HEK293 (cell line): Measurements from ENCODE around the gene PRPF4.
A peak's percentile ranks its signal among the peaks of the same experiment; 100 is the strongest.

Experiments
- BCL11A ChIP-seq: fragments of 450-650 bp; formaldehyde crosslinking; IDR thresholded peaks from 2 replicates; pipeline ENCODE4 v1.5.1; 2016; ENCODE audit warnings: low read depth, missing biosample characterization, missing genetic modification characterization
- IKZF3 ChIP-seq: fragments of 450-650 bp; IDR thresholded peaks from 2 replicates; pipeline ENCODE4 v1.5.0; 2018; ENCODE audit warnings: missing biosample characterization, mild to moderate bottlenecking, missing genetic modification characterization, moderate library complexity
- KLF7 ChIP-seq: fragments of 450-650 bp; formaldehyde crosslinking; IDR thresholded peaks from 2 replicates; pipeline ENCODE4 v1.5.1; 2016; ENCODE audit warnings: missing biosample characterization, missing genetic modification characterization, borderline replicate concordance
- PRDM6 ChIP-seq: fragments of 450-650 bp; formaldehyde crosslinking; IDR thresholded peaks from 2 replicates; pipeline ENCODE4 v1.5.1; 2017; ENCODE audit warnings: missing biosample characterization, missing genetic modification characterization
- SP7 ChIP-seq: fragments of 450-650 bp; formaldehyde crosslinking; IDR thresholded peaks from 2 replicates; pipeline ENCODE4 v1.5.1; 2016; ENCODE audit warnings: missing biosample characterization, missing genetic modification characterization
- ZBTB44 ChIP-seq: fragments of 450-650 bp; IDR thresholded peaks from 2 replicates; pipeline ENCODE4 v1.5.1; 2018; ENCODE audit warnings: missing biosample characterization, mild to moderate bottlenecking, missing genetic modification characterization
- ZFP37 ChIP-seq: fragments of 450-650 bp; formaldehyde crosslinking; IDR thresholded peaks from 2 replicates; pipeline ENCODE4 v1.5.1; 2016; ENCODE audit warnings: missing biosample characterization, missing genetic modification characterization
- ZFP69B ChIP-seq: fragments of 450-650 bp; formaldehyde crosslinking; IDR thresholded peaks from 2 replicates; pipeline ENCODE4 v1.5.1; 2016; ENCODE audit warnings: missing biosample characterization, missing genetic modification characterization
- ZNF140 ChIP-seq: fragments of 450-650 bp; formaldehyde crosslinking; IDR thresholded peaks from 2 replicates; pipeline ENCODE4 v1.5.1; 2016; ENCODE audit warnings: missing biosample characterization, missing genetic modification characterization
- ZNF146 ChIP-seq: fragments of 450-650 bp; formaldehyde crosslinking; IDR thresholded peaks from 2 replicates; pipeline ENCODE4 v1.5.1; 2016; ENCODE audit warnings: missing biosample characterization, missing genetic modification characterization
- ZNF18 ChIP-seq: fragments of 450-650 bp; formaldehyde crosslinking; IDR thresholded peaks from 2 replicates; pipeline ENCODE4 v1.5.1; 2016; ENCODE audit warnings: missing biosample characterization, missing genetic modification characterization
- ZNF19 ChIP-seq: fragments of 450-650 bp; formaldehyde crosslinking; IDR thresholded peaks from 2 replicates; pipeline ENCODE4; 2016; ENCODE audit warnings: missing biosample characterization, missing genetic modification characterization, low read depth
- ZNF214 ChIP-seq: fragments of 450-650 bp; formaldehyde crosslinking; IDR thresholded peaks from 2 replicates; pipeline ENCODE4 v1.5.1; 2017; ENCODE audit warnings: missing biosample characterization, mild to moderate bottlenecking, missing genetic modification characterization, borderline replicate concordance
- ZNF239 ChIP-seq: fragments of 450-650 bp; formaldehyde crosslinking; IDR thresholded peaks from 2 replicates; pipeline ENCODE4 v1.5.1; 2016; ENCODE audit warnings: missing biosample characterization, missing genetic modification characterization
- ZNF292 ChIP-seq: fragments of 450-650 bp; formaldehyde crosslinking; IDR thresholded peaks from 2 replicates; pipeline ENCODE4 v1.5.1; 2016; ENCODE audit warnings: low read depth, missing biosample characterization, missing genetic modification characterization, borderline replicate concordance
- ZNF324 ChIP-seq: fragments of 450-650 bp; formaldehyde crosslinking; IDR thresholded peaks from 2 replicates; pipeline ENCODE4 v1.5.1; 2016; ENCODE audit warnings: missing biosample characterization, missing genetic modification characterization
- ZNF366 ChIP-seq: fragments of 450-650 bp; formaldehyde crosslinking; conservative IDR thresholded peaks from 2 replicates; pipeline ENCODE4 v1.5.1; 2016; ENCODE audit warnings: missing biosample characterization, missing genetic modification characterization
- ZNF398 ChIP-seq: fragments of 450-650 bp; formaldehyde crosslinking; IDR thresholded peaks from 2 replicates; pipeline ENCODE4 v1.5.1; 2017; ENCODE audit warnings: missing biosample characterization, missing genetic modification characterization
- ZNF416 ChIP-seq: fragments of 450-650 bp; formaldehyde crosslinking; IDR thresholded peaks from 2 replicates; pipeline ENCODE4 v1.5.1; 2016; ENCODE audit warnings: missing biosample characterization, missing genetic modification characterization
- ZNF433 ChIP-seq: fragments of 450-650 bp; formaldehyde crosslinking; IDR thresholded peaks from 2 replicates; pipeline ENCODE4 v1.5.1; 2016; ENCODE audit warnings: missing biosample characterization, missing genetic modification characterization, low read depth
- ZNF510 ChIP-seq: fragments of 450-650 bp; formaldehyde crosslinking; IDR thresholded peaks from 2 replicates; pipeline ENCODE4 v1.5.1; 2018; ENCODE audit warnings: mild to moderate bottlenecking, missing genetic modification characterization, missing biosample characterization; ENCODE audit not compliant: insufficient replicate concordance
- ZNF585B ChIP-seq: fragments of 450-650 bp; formaldehyde crosslinking; IDR thresholded peaks from 2 replicates; pipeline ENCODE4 v1.5.1; 2016; ENCODE audit warnings: missing biosample characterization, missing genetic modification characterization
- ZNF596 ChIP-seq: fragments of 450-650 bp; IDR thresholded peaks from 2 replicates; pipeline ENCODE4 v1.5.0; 2018; ENCODE audit warnings: missing biosample characterization, mild to moderate bottlenecking, missing genetic modification characterization, moderate library complexity
- ZNF629 ChIP-seq: fragments of 450-650 bp; formaldehyde crosslinking; IDR thresholded peaks from 2 replicates; pipeline ENCODE4 v1.5.1; 2017; ENCODE audit warnings: missing biosample characterization, missing genetic modification characterization
- ZNF645 ChIP-seq: fragments of 450-650 bp; formaldehyde crosslinking; IDR thresholded peaks from 2 replicates; pipeline ENCODE4; 2016; ENCODE audit warnings: missing biosample characterization, missing genetic modification characterization
- ZNF658 ChIP-seq: fragments of 450-650 bp; formaldehyde crosslinking; IDR thresholded peaks from 2 replicates; pipeline ENCODE4; 2016; ENCODE audit warnings: missing biosample characterization, missing genetic modification characterization
- ZNF785 ChIP-seq: fragments of 450-650 bp; formaldehyde crosslinking; IDR thresholded peaks from 2 replicates; pipeline ENCODE4 v1.5.1; 2016; ENCODE audit warnings: missing biosample characterization, missing genetic modification characterization
- ZNF791 ChIP-seq: fragments of 450-650 bp; formaldehyde crosslinking; IDR thresholded peaks from 2 replicates; pipeline ENCODE4 v1.5.1; 2016; ENCODE audit warnings: missing biosample characterization, missing genetic modification characterization
- ZSCAN18 ChIP-seq: fragments of 450-650 bp; formaldehyde crosslinking; IDR thresholded peaks from 2 replicates; pipeline ENCODE4 v1.5.1; 2016; ENCODE audit warnings: missing biosample characterization, missing genetic modification characterization

The PRPF4 gene

GRCh38 chr9:113275157-113276131 lies at the start of gene PRPF4, which contains the start of gene CDC26 (continued):
- TF ChIP-seq ZBTB44 (tag by site-specific recombination) (no peak), ZNF292 (tag by site-specific recombination) (no peak), ZFP37 (0 out of 2 replicates have a peak, but pooled peaks have one; percentile 19), ZNF324 (tag by site-specific recombination) (no peak), ZNF658 (tag by site-specific recombination) (no peak), ZNF791 (tag by site-specific recombination) (no peak), ZNF585B (tag by site-specific recombination) (no peak), ZNF18 (tag by site-specific recombination) (no peak), ZNF510 (tag by site-specific recombination) (no peak), ZNF366 (tag by site-specific recombination) (no peak), ZNF214 (tag by site-specific recombination) (no peak), ZNF433 (tag by site-specific recombination) (no peak), ZSCAN18 (tag by site-specific recombination) (no peak), ZNF629 (tag by site-specific recombination) (peak; percentile 100), ZNF645 (no peak), PRDM6 (tag by site-specific recombination) (no peak), ZNF146 (tag by site-specific recombination) (no peak), ZNF239 (tag by site-specific recombination) (no peak), ZNF785 (tag by site-specific recombination) (no peak), SP7 (peak; percentile 43; the same call in 1 of the 2 replicates), ZNF19 (tag by site-specific recombination) (no peak), KLF7 (tag by site-specific recombination) (no peak), IKZF3 (tag by site-specific recombination) (peak; percentile 68; the same call in 1 of the 2 replicates), BCL11A (no peak), ZNF140 (tag by site-specific recombination) (no peak), ZNF398 (peak; percentile 48; the same call in 1 of the 2 replicates), ZNF596 (tag by site-specific recombination) (no peak), ZNF416 (no peak), ZFP69B (tag by site-specific recombination) (no peak)
